ENCODE results near the gene OR6A2. TPM values are rescaled to one million over a fixed set of nuclear protein-coding genes. Genes with fewer than 3 reads are reported as not detected.

Gene OR6A2
- total and polyA plus RNA-seq, 9 of the 15 experiments (the other 6 are each of a cell fraction or from before 2014, with no cell fraction given): 0.04 to 0.69 (median 0.35) TPM; not detected in 2

DNA sequence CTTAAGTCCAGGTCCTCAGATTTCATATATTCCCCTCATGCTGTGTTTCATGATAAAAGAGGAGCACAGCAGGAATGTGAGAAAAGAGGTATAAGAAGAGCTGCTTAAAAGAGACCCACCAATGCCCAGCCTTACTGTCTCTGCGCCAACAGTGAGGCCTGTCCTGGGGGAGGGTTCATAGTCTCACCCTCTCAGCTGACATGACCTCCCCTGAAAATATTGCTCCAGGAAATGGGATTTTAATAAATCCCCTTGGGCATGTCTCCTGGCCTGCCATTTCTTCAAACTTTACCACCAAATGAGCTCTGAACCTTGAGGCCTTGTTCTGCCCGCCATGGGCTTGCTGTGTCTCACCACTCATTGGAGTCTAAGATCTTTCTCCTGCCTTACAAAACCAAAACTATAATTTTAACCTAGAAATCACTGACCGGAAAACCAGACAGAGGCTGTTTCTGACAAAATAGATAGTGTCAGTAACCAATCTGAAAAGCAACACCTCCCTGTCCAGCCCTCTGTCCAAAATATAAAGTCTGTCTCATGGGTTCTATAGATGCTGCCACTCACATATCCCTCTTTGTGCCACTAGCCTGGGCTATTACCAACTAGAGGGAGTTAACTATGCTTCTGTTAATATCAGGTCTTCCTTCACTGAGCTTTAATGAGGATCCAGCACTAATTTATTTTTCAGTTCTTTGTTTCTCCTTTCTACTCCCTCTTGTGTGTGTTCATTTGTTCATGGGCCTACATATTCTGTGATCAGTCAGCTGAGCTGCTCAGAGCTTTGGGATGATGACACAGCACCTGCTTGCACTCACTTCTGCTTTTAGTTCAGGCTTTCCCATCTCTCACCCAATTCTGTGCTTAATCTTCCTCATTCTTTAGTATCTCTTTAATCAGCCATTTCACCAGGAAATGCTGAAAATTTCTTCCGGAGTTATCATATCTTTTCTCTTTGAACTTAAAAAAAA, 27.3 kb downstream of the OR6A2 start, which contains the start of gene OR2AG2 (continued):
- TF ChIP-seq, protein P1, sequence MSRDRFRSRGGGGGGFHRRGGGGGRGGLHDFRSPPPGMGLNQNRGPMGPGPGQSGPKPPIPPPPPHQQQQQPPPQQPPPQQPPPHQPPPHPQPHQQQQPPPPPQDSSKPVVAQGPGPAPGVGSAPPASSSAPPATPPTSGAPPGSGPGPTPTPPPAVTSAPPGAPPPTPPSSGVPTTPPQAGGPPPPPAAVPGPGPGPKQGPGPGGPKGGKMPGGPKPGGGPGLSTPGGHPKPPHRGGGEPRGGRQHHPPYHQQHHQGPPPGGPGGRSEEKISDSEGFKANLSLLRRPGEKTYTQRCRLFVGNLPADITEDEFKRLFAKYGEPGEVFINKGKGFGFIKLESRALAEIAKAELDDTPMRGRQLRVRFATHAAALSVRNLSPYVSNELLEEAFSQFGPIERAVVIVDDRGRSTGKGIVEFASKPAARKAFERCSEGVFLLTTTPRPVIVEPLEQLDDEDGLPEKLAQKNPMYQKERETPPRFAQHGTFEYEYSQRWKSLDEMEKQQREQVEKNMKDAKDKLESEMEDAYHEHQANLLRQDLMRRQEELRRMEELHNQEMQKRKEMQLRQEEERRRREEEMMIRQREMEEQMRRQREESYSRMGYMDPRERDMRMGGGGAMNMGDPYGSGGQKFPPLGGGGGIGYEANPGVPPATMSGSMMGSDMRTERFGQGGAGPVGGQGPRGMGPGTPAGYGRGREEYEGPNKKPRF (IDR thresholded peaks at IDR 0.05; ENCODE audit: low read depth, low read length): no peak
- TF ChIP-seq SNRNP70 (optimal IDR thresholded peaks at IDR 0.05; ENCODE audit: low read depth, low read length): no peak
- TF ChIP-seq ZNF282 (CRISPR knock-in tag; IDR thresholded peaks at IDR 0.05): no peak
- TF ChIP-seq ESRRA (IDR thresholded peaks at IDR 0.05; ENCODE audit: borderline replicate concordance, low read depth): no peak
- TF ChIP-seq, protein P2, sequence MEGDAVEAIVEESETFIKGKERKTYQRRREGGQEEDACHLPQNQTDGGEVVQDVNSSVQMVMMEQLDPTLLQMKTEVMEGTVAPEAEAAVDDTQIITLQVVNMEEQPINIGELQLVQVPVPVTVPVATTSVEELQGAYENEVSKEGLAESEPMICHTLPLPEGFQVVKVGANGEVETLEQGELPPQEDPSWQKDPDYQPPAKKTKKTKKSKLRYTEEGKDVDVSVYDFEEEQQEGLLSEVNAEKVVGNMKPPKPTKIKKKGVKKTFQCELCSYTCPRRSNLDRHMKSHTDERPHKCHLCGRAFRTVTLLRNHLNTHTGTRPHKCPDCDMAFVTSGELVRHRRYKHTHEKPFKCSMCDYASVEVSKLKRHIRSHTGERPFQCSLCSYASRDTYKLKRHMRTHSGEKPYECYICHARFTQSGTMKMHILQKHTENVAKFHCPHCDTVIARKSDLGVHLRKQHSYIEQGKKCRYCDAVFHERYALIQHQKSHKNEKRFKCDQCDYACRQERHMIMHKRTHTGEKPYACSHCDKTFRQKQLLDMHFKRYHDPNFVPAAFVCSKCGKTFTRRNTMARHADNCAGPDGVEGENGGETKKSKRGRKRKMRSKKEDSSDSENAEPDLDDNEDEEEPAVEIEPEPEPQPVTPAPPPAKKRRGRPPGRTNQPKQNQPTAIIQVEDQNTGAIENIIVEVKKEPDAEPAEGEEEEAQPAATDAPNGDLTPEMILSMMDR (IDR thresholded peaks at IDR 0.05 in 2 of 3, conservative IDR thresholded peaks at IDR 0.05 in 1 of 3; ENCODE audit: insufficient read depth in 2 of 3, low read depth in 1 of 3, low read length in 3 of 3): no peak
- TF ChIP-seq, protein P3, sequence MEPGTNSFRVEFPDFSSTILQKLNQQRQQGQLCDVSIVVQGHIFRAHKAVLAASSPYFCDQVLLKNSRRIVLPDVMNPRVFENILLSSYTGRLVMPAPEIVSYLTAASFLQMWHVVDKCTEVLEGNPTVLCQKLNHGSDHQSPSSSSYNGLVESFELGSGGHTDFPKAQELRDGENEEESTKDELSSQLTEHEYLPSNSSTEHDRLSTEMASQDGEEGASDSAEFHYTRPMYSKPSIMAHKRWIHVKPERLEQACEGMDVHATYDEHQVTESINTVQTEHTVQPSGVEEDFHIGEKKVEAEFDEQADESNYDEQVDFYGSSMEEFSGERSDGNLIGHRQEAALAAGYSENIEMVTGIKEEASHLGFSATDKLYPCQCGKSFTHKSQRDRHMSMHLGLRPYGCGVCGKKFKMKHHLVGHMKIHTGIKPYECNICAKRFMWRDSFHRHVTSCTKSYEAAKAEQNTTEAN (CRISPR knock-in tag; IDR thresholded peaks at IDR 0.05): no peak
- no peak for TF ChIP-seq MEF2A (IDR thresholded peaks at IDR 0.05; ENCODE audit: control insufficient read depth, low read depth, low read length)
- no peak for TF ChIP-seq TAF7 (tag; IDR thresholded peaks at IDR 0.05)
- peak; percentile 78; the same call in 1 of the 2 replicates for TF ChIP-seq C11orf30 (IDR thresholded peaks at IDR 0.05; ENCODE audit: low read depth)
- TF ChIP-seq JUNB (CRISPR knock-in tag; conservative IDR thresholded peaks at IDR 0.05): no peak
- TF ChIP-seq ZNF778 (CRISPR knock-in tag; IDR thresholded peaks at IDR 0.05): no peak
- peak; percentile 92 for TF ChIP-seq NFE2 (IDR thresholded peaks at IDR 0.05; ENCODE audit: low read depth)
- peak; percentile 69 for TF ChIP-seq MAFK (IDR thresholded peaks at IDR 0.05; ENCODE audit: low read length)
- TF ChIP-seq TAF9B (IDR thresholded peaks at IDR 0.05; ENCODE audit: partially characterized antibody): no peak
- no peak for TF ChIP-seq POLR2H (tag; IDR thresholded peaks at IDR 0.05; ENCODE audit: low read depth)
- TF ChIP-seq MAFG (tag; conservative IDR thresholded peaks at IDR 0.05): peak; percentile 56; the same call in 1 of the 2 replicates
- no peak for TF ChIP-seq ZSCAN29 (IDR thresholded peaks at IDR 0.05)
- TF ChIP-seq IFI16 (CRISPR knock-in tag; IDR thresholded peaks at IDR 0.05): no peak
